ENCODE results near the gene NCAM1. TPM values are rescaled to one million over a fixed set of nuclear protein-coding genes. Genes with fewer than 3 reads are reported as not detected.

NCAM1 gene
- polyA plus RNA-seq, 1 donor (not counting 4 experiments of a cell fraction or from before 2014, with no cell fraction given) = 0.04 TPM

- Histone ChIP-seq H3K9me3 (ENCODE audit: control insufficient read depth, low read depth, low read length) (no peaks in the 10 kb centered on the region), H3K4me3 (ENCODE audit: control insufficient read depth in 2 of 3, extremely low read depth in 1 of 3, insufficient read depth in 2 of 3, low read depth in 1 of 3, low read length in 3 of 3) (no peak overlapping the region), H3K9ac (ENCODE audit: control insufficient read depth, extremely low read depth, insufficient read depth, low read length) (no peak overlapping the region), H3K4me2 (ENCODE audit: control insufficient read depth, extremely low read depth, insufficient read depth, low read depth, low read length) (no peak overlapping the region), H3K36me3 (ENCODE audit: control insufficient read depth in 2 of 2, extremely low read depth in 1 of 2, insufficient read depth in 2 of 2, low read length in 2 of 2) (no peaks in the 10 kb centered on the region), H2AFZ (ENCODE audit: control insufficient read depth, low read length) (no peak overlapping the region), H3K27me3 (ENCODE audit: control insufficient read depth, extremely low read depth, insufficient read depth, low read length) (no peaks in the 10 kb centered on the region), H3K9me1 (ENCODE audit: control insufficient read depth, extremely low read depth, insufficient read depth, low read length) (no peaks in the 10 kb centered on the region), H3K79me2 (ENCODE audit: control insufficient read depth, insufficient read depth, low read length) (no peaks in the 10 kb centered on the region), H4K20me1 (ENCODE audit: control insufficient read depth, extremely low read depth, insufficient read depth, low read length) (no peaks in the 10 kb centered on the region), H3K27ac (ENCODE audit: control insufficient read depth, insufficient read depth, low read length) (no peak overlapping the region), H3K4me1 (ENCODE audit: control insufficient read depth, extremely low read depth, insufficient read depth, low read length) (no peaks in the 10 kb centered on the region)
- FAIRE-seq = no peak
- DNase-seq (ENCODE audit: low read depth, low spot score) = no peak
- dilution Hi-C loops (cut with MboI; ENCODE audit: extremely low pct_ligation_motif_present, low sequenced_read_pairs) = no loop called here
- TF ChIP-seq EZH2 (IDR thresholded peaks at IDR 0.05; ENCODE audit: low read length) (no peak), CTCF (optimal IDR thresholded peaks at IDR 0.05 in 1 of 3, IDR thresholded peaks at IDR 0.05 in 1 of 3, conservative IDR thresholded peaks at IDR 0.05 in 1 of 3; ENCODE audit: extremely low read depth in 1 of 3, insufficient read depth in 2 of 3, low read length in 3 of 3) (no peak)
These were observed 280.4 kb downstream of the NCAM1 start for GRCh38 chr11:113241636-113242054.

- Histone ChIP-seq H3K4me1 (ENCODE audit: control insufficient read depth, extremely low read depth, insufficient read depth, low read length) (no peaks in the 10 kb centered on the region), H3K4me2 (ENCODE audit: control insufficient read depth, extremely low read depth, insufficient read depth, low read depth, low read length) (no peak overlapping the region), H3K9me1 (ENCODE audit: control insufficient read depth, extremely low read depth, insufficient read depth, low read length) (no peaks in the 10 kb centered on the region), H3K9me3 (ENCODE audit: control insufficient read depth, low read depth, low read length) (no peaks in the 10 kb centered on the region), H2AFZ (ENCODE audit: control insufficient read depth, low read length) (no peak overlapping the region), H3K4me3 (ENCODE audit: control insufficient read depth in 2 of 3, extremely low read depth in 1 of 3, insufficient read depth in 2 of 3, low read depth in 1 of 3, low read length in 3 of 3) (no peak overlapping the region), H3K9ac (ENCODE audit: control insufficient read depth, extremely low read depth, insufficient read depth, low read length) (no peak overlapping the region), H3K27ac (ENCODE audit: control insufficient read depth, insufficient read depth, low read length) (no peak overlapping the region), H3K27me3 (ENCODE audit: control insufficient read depth, extremely low read depth, insufficient read depth, low read length) (no peaks in the 10 kb centered on the region), H3K36me3 (ENCODE audit: control insufficient read depth in 2 of 2, extremely low read depth in 1 of 2, insufficient read depth in 2 of 2, low read length in 2 of 2) (no peaks in the 10 kb centered on the region), H4K20me1 (ENCODE audit: control insufficient read depth, extremely low read depth, insufficient read depth, low read length) (no peaks in the 10 kb centered on the region), H3K79me2 (ENCODE audit: control insufficient read depth, insufficient read depth, low read length) (no peaks in the 10 kb centered on the region)
- TF ChIP-seq CTCF (optimal IDR thresholded peaks at IDR 0.05 in 1 of 3, IDR thresholded peaks at IDR 0.05 in 1 of 3, conservative IDR thresholded peaks at IDR 0.05 in 1 of 3; ENCODE audit: extremely low read depth in 1 of 3, insufficient read depth in 2 of 3, low read length in 3 of 3) (no peak), EZH2 (IDR thresholded peaks at IDR 0.05; ENCODE audit: low read length) (no peak)
- DNase-seq (ENCODE audit: low read depth, low spot score) = no peak
- dilution Hi-C loops (cut with MboI; ENCODE audit: extremely low pct_ligation_motif_present, low sequenced_read_pairs) = no loop called here
- FAIRE-seq = no peak
These were observed 280.8 kb downstream of the NCAM1 start for GRCh38 chr11:113242060-113242459.
